ENCODE measurements around the gene HK2.
"Not testable (repeated sequence)": the region's sequence is repeated elsewhere in the genome, so short reads cannot be mapped to it uniquely, and the experiment has no call there.

DNA sequence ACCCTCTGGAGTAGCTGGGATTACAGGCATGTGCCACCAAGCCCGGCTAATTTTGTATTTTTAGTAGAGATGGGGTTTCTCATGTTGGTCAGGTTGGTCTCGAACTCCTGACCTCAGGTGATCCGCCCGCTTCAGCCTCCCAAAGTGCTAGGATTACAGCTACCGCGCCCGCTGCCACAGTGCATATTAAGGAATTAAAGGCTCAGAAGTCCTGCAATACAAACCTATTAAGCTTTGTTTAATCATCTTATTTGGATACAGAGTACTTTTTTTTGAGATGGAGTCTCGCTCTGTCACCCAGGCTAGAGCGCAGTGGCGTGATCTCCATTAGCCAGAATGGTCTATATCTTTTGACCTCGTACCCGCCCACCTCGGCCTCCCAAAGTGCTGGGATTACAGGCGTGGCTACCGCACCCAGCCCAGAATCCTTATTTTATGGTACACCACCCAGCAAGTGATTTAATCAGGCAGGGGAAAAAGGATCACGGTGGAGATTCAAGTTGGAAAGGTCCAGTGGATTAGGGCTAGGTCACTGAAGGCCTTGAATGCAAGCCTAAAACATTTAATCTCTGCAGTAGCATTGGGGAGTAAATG, 21.3 kb downstream of the HK2 start:
- TF ChIP-seq, protein P1, sequence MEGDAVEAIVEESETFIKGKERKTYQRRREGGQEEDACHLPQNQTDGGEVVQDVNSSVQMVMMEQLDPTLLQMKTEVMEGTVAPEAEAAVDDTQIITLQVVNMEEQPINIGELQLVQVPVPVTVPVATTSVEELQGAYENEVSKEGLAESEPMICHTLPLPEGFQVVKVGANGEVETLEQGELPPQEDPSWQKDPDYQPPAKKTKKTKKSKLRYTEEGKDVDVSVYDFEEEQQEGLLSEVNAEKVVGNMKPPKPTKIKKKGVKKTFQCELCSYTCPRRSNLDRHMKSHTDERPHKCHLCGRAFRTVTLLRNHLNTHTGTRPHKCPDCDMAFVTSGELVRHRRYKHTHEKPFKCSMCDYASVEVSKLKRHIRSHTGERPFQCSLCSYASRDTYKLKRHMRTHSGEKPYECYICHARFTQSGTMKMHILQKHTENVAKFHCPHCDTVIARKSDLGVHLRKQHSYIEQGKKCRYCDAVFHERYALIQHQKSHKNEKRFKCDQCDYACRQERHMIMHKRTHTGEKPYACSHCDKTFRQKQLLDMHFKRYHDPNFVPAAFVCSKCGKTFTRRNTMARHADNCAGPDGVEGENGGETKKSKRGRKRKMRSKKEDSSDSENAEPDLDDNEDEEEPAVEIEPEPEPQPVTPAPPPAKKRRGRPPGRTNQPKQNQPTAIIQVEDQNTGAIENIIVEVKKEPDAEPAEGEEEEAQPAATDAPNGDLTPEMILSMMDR (IDR thresholded peaks at IDR 0.05; ENCODE audit: low read length): not testable (repeated sequence)
- TF ChIP-seq EZH2 (IDR thresholded peaks at IDR 0.05; ENCODE audit: borderline replicate concordance, low read length): not testable (repeated sequence)
